HepG2 (cell line): ENCODE measurements around the gene ABCB8. TPM values are rescaled to one million over a fixed set of nuclear protein-coding genes. Genes with fewer than 3 reads are reported as not detected.
"Not testable (repeated sequence)": the region's sequence is repeated elsewhere in the genome, so short reads cannot be mapped to it uniquely, and the experiment has no call there.

Experiments
- ATAC-seq: fragments of 200-7000 bp; cut with Tn5 transposase; 3 replicates; pipeline ENCODE4 v1.9.1; 2020; ENCODE audit warnings: mild to moderate bottlenecking, moderate library complexity
- BruUV-seq: library from RNA; stranded (reverse); fragments of 400-500 nt; replicated peaks from 2 replicates; lab custom pipeline; 2021; lab: Mats Ljungman, UMichigan
- CTCF ChIA-PET: fragments of 300-600 bp; formaldehyde crosslinking; extraction: SDS; loops from one replicate; lab custom pipeline; 2021; ENCODE audit warnings: low total read pairs, inconsistent platforms, low intra/inter-chr PET ratio; lab: Yijun Ruan, JAX
- POLR2A ChIA-PET: fragments of 350-600 bp; sonication (Branson Sonifier 250); formaldehyde crosslinking; loops from one replicate; lab custom pipeline; 2020; ENCODE audit warnings: antibody characterized with exemption, inconsistent platforms; lab: Yijun Ruan, JAX
- DNase-seq: peaks from one replicate; pipeline ENCODE4 v3.0.0-alpha.2; 2015; ENCODE audit warnings: low spot score
- FAIRE-seq: peaks from 3 replicates; lab custom pipeline; 2011; peaks lifted over from hg19 to GRCh38; lab: Jason Lieb, UNC
- H2AFZ ChIP-seq: one replicate; pipeline ENCODE4 v1.6.1; 2011; ENCODE audit warnings: low read length, inconsistent platforms
- H3K27ac ChIP-seq: fragments of 300-600 bp; 3 replicates; pipeline ENCODE4 v1.8.0; 2011; ENCODE audit warnings: mixed run types, mild to moderate bottlenecking, mixed read lengths, low read length, inconsistent platforms; ENCODE audit not compliant: insufficient read depth; ENCODE audit errors: extremely low read length
- H3K27me3 ChIP-seq, 2 experiments: fragments of 200-600 bp in 1 of 2; 2 replicates in 1 of 2; 3 replicates in 1 of 2; pipeline versions ENCODE4 v1.6.0 to v1.8.0; 2011; ENCODE audit warnings: low read length in 2 of 2, mild to moderate bottlenecking in 2 of 2, moderate library complexity in 2 of 2, inconsistent platforms in 1 of 2; ENCODE audit not compliant: insufficient read depth in 2 of 2, control insufficient read depth in 1 of 2
- H3K36me3 ChIP-seq, 2 experiments: fragments of 200-600 bp in 1 of 2; replicated peaks in 1 of 2; 2 replicates in 1 of 2; 3 replicates in 1 of 2; pipeline versions ENCODE4 v1.5.1 to v1.8.0; 2011; ENCODE audit warnings: low read length in 2 of 2, inconsistent platforms in 1 of 2; ENCODE audit not compliant: insufficient read depth in 2 of 2, control insufficient read depth in 1 of 2
- H3K4me1 ChIP-seq: 2 replicates; pipeline ENCODE4 v1.5.1; 2012; ENCODE audit warnings: low read length, inconsistent platforms; ENCODE audit not compliant: insufficient read depth
- H3K4me2 ChIP-seq: 2 replicates; pipeline ENCODE4 v1.6.0; 2011; ENCODE audit warnings: low read depth, low read length, inconsistent platforms
- H3K4me3 ChIP-seq, 3 experiments: fragments of 200-600 bp in 1 of 3; sonication (generic), shearing (Covaris generic) in 1 of 3; replicated peaks in 1 of 3; 2 replicates each; pipeline ENCODE4 v1.5.1; 2011 to 2016; ENCODE audit warnings: low read length in 3 of 3, inconsistent platforms in 2 of 3, low read depth in 2 of 3, mild to moderate bottlenecking in 2 of 3, control low read depth in 1 of 3, mixed read lengths in 1 of 3; ENCODE audit not compliant: insufficient read depth in 1 of 3
- H3K79me2 ChIP-seq: one replicate; pipeline ENCODE4 v1.6.1; 2011; ENCODE audit warnings: low read length, inconsistent platforms; ENCODE audit not compliant: insufficient read depth
- H3K9ac ChIP-seq: 2 replicates; pipeline ENCODE4 v1.6.0; 2011; ENCODE audit warnings: mild to moderate bottlenecking, low read depth, low read length, inconsistent platforms; ENCODE audit not compliant: insufficient read depth
- H3K9me3 ChIP-seq: 2 replicates; pipeline ENCODE4 v1.5.1; 2012; ENCODE audit warnings: mild to moderate bottlenecking, low read length
- H4K20me1 ChIP-seq: 2 replicates; pipeline ENCODE4 v1.6.0; 2011; ENCODE audit warnings: inconsistent platforms, mild to moderate bottlenecking, low read length, moderate library complexity; ENCODE audit not compliant: insufficient read depth
- EP300 ChIP-seq, 3 experiments: sonication (generic) in 1 of 3; formaldehyde crosslinking in 1 of 3; IDR thresholded peaks; 2 replicates each; pipeline versions ENCODE4 v1.5.1 to v1.6.1; 2011 to 2020; ENCODE audit warnings: low read depth in 2 of 3, low read length in 2 of 3, borderline replicate concordance in 1 of 3, improper control_type of control experiment in 1 of 3, mild to moderate bottlenecking in 1 of 3, missing genetic modification reagents in 1 of 3, moderate library complexity in 1 of 3
- HES4 ChIP-seq: sonication (generic); formaldehyde crosslinking; IDR thresholded peaks from 2 replicates; pipeline ENCODE4 v1.9.0; 2021; ENCODE audit warnings: mild to moderate bottlenecking, missing genetic modification reagents, borderline replicate concordance
- NAIF1 ChIP-seq: sonication (generic); formaldehyde crosslinking; IDR thresholded peaks from 2 replicates; pipeline ENCODE4 v1.5.0; 2020; ENCODE audit warnings: mild to moderate bottlenecking, missing genetic modification reagents, borderline replicate concordance
- NFE2L1 ChIP-seq: sonication (generic); formaldehyde crosslinking; IDR thresholded peaks from 2 replicates; pipeline ENCODE4 v1.4.0; 2020; ENCODE audit warnings: missing genetic modification reagents, mild to moderate bottlenecking, borderline replicate concordance
- POGZ ChIP-seq: sonication (generic); formaldehyde crosslinking; IDR thresholded peaks from 2 replicates; pipeline ENCODE4 v1.4.0; 2020; ENCODE audit warnings: mild to moderate bottlenecking, missing genetic modification reagents
- ZBTB3 ChIP-seq: sonication (generic); formaldehyde crosslinking; IDR thresholded peaks from 2 replicates; pipeline ENCODE4 v1.4.0; 2020; ENCODE audit warnings: low read depth, mild to moderate bottlenecking, moderate library complexity, missing genetic modification reagents, borderline replicate concordance
- ZMYM4 ChIP-seq: sonication (generic); formaldehyde crosslinking; IDR thresholded peaks from 2 replicates; pipeline ENCODE4 v1.8.1; 2023; ENCODE audit warnings: mild to moderate bottlenecking, missing genetic modification reagents
- ZNF121 ChIP-seq: sonication (generic); formaldehyde crosslinking; IDR thresholded peaks from 2 replicates; pipeline ENCODE4 v1.5.0; 2020; ENCODE audit warnings: mild to moderate bottlenecking, missing genetic modification reagents
- ZNF331 ChIP-seq: sonication (generic); formaldehyde crosslinking; IDR thresholded peaks from 2 replicates; pipeline ENCODE4 v1.4.0; 2020; ENCODE audit warnings: missing genetic modification reagents
- ZNF460 ChIP-seq: sonication (generic); formaldehyde crosslinking; IDR thresholded peaks from 2 replicates; pipeline ENCODE4 v1.5.1; 2020; ENCODE audit warnings: missing genetic modification reagents, mild to moderate bottlenecking, borderline replicate concordance
- ZNF598 ChIP-seq: sonication (generic); formaldehyde crosslinking; IDR thresholded peaks from 2 replicates; pipeline ENCODE4 v1.5.1; 2020; ENCODE audit warnings: mild to moderate bottlenecking, missing genetic modification reagents, borderline replicate concordance
- ZNF891 ChIP-seq: sonication (generic); formaldehyde crosslinking; IDR thresholded peaks from 2 replicates; pipeline ENCODE4 v1.5.0; 2020; ENCODE audit warnings: mild to moderate bottlenecking, missing genetic modification reagents
- WGBS: methylation state at CpG from one replicate; pipeline ENCODE4 v1.1.6; 2017; ENCODE audit warnings: low lambda C conversion rate; 5-methylcytosine and 5-hydroxymethylcytosine counted together
- in situ Hi-C: cut with HindIII; loops from 2 replicates; pipeline ENCODE4 v1.10.0; 2017; ENCODE audit warnings: low pct_unique_long_range_greater_than_20kb; ENCODE audit not compliant: extremely low pct_ligation_motif_present
- intact Hi-C: fragments of 100-400 bp; cut with micrococcal nuclease; formaldehyde crosslinking; loops from one replicate; pipeline ENCODE4 v1.10.0; 2022; ENCODE audit not compliant: unreplicated experiment
- polyA plus RNA-seq, 8 experiments: library from polyadenylated mRNA; depleted of rRNA in 3 of 8; stranded (reverse) in 7 of 8; unstranded in 1 of 8; fragments of >200 nt; fragmentation: Illumina TruSeq in 4 of 8; extraction: Trizol in 4 of 8; gene quantifications; 2 replicates each; pipeline versions ENCODE4 v1.2.1 to v1.2.3, GENCODE V29; 2011 to 2016; ENCODE audit warnings: low read depth in 4 of 8, missing spikeins in 1 of 8, mixed read lengths in 1 of 8; ENCODE audit not compliant: insufficient read depth in 1 of 8
- total RNA-seq, 5 experiments: library from RNA; depleted of rRNA; stranded (reverse); fragments of >200 nt; fragmentation: Illumina TruSeq; extraction: Trizol; gene quantifications; 2 replicates each; pipeline ENCODE4 v1.2.3, GENCODE V29; 2016; ENCODE audit warnings: low read depth in 1 of 5
- TF ChIP-seq, protein P1 (sequence below): sonication (generic); formaldehyde crosslinking; IDR thresholded peaks from 2 replicates; pipeline ENCODE4 v1.4.0; 2020; ENCODE audit warnings: mild to moderate bottlenecking, missing genetic modification reagents

ABCB8 gene
- total and polyA plus RNA-seq, 2 of the 13 experiments (the other 11 are each of a cell fraction or from before 2014, with no cell fraction given), result 6.6 to 16.7 TPM

DNA sequence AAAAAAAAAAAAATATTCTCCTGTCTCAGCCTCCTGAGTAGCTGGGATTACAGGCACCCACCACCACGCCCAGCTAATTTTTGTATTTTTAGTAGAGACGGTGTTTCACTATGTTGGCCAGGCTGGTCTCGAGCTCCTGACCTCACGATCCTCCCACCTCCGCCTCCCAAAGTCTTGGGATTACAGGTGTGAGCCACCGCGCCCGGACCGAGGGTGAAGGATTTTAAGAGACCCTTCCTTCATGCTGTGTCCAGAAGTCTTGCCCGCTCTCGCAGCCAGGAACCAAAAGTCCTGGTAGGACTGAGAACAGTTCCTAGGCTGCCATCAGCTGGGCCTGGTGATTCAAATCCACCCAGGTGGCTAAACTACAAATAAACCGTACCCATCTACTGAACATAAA lies 16.6 kb upstream of the ABCB8 start:
- TF ChIP-seq ZNF121, result 0 out of 2 replicates have a peak, but pooled peaks have one; percentile 35
- in situ Hi-C loops, H3K79me2 ChIP-seq, H3K36me3 ChIP-seq, H3K9me3 ChIP-seq, H3K9ac ChIP-seq, ATAC-seq, H4K20me1 ChIP-seq, FAIRE-seq, DNase-seq, H3K27me3 ChIP-seq, BruUV-seq, H2AFZ ChIP-seq, intact Hi-C loops: not testable (repeated sequence)
- CTCF ChIA-PET, result interaction anchor here (1.1 kb wide), 1 partner anchor 112 kb away, joined by 3 read pairs; no protein-coding TSS in a partner anchor
- 88% methylated on average over 10 of the region's 12 CpGs for WGBS
- Histone ChIP-seq H3K4me3 (peak overlapping the region in 1 of 3 experiments; percentile 62; a peak in 1 of 6 replicates), H3K4me1 (peaks cover 69% of the 10 kb centered on the region), H3K27ac (peak overlapping the region; percentile 60), H3K4me2 (peak overlapping the region; percentile 85; the same call in 1 of the 2 replicates)
- POLR2A ChIA-PET, result interaction anchor here (1.5 to 5.2 kb wide), 2 partner anchors 17 to 51 kb away, joined by 8 to 31 read pairs; partner anchors contain the start of gene ABCB8

DNA sequence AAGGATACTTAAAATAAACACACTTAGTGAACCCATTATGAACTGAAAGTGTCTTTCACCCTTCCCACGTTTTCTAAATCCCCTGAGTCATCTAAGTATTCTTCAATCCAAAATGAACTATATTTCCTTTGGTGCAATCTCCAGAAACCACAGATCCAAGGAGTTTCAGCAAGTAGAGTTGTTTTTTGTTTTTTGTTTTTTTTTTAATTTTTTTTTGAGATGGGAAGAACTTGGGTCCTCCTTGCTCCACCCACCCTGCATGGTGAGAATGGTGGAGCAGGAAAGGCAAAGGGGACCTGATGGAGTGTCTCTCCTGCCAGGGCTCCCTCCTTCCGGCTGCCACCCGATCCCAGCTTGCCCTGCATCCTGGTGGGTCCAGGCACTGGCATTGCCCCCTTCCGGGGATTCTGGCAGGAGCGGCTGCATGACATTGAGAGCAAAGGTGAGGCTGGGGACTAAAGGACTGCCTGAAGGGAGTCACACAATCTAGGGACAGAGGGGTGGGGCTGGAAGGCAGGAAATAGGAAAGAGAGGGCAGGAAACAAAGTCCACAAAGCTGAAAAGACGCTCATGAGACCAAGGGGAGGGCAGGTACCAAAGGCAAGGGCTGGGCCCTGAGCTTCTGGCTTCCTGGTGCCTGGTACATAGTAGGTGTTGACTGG lies 16.1 kb upstream of the ABCB8 start:
- peak; percentile 83 for FAIRE-seq
- peak overlapping the region; percentile 60 for H3K27ac ChIP-seq
- CTCF ChIA-PET, result interaction anchor here (1.1 kb wide), 1 partner anchor 112 kb away, joined by 3 read pairs; no protein-coding TSS in a partner anchor
- DNase-seq, result peak; percentile 70
- BruUV-seq, result no TSS peak
- H3K36me3 ChIP-seq, result no peaks in the 10 kb centered on the region; a peak in 1 of 5 replicates
- H4K20me1 ChIP-seq, result no peaks in the 10 kb centered on the region
- H2AFZ ChIP-seq, result peak overlapping the region; percentile 66
- H3K27me3 ChIP-seq, result peaks cover 0 to 2% of the 10 kb centered on the region in 2 experiments; a peak in 2 of 5 replicates
- peak overlapping the region; percentile 85 for H3K4me2 ChIP-seq
- in situ Hi-C loops (no loop called here), intact Hi-C loops (no loop called here)
- H3K9ac ChIP-seq, result peak overlapping the region; percentile 52
- POLR2A ChIA-PET, result interaction anchor here (0.8 to 5.2 kb wide), 5 partner anchors 16 to 215 kb away, joined by 3 to 31 read pairs (median 5); partner anchors contain the start of genes ABCB8, ABCF2, AGAP3 and FASTK
- ATAC-seq, result peak; percentile 40
- no peaks in the 10 kb centered on the region for H3K9me3 ChIP-seq
- WGBS, result 11% methylated on average over 4 of the region's 6 CpGs
- H3K4me1 ChIP-seq, result peaks cover 69% of the 10 kb centered on the region
- peak overlapping the region; percentile 37 to 62 (median 39) for H3K4me3 ChIP-seq
- H3K79me2 ChIP-seq, result no peaks in the 10 kb centered on the region
- TF ChIP-seq ZNF891 (CRISPR knock-in tag) (0 out of 2 replicates have a peak, but pooled peaks have one; percentile 43), ZBTB3 (no peak), ZNF460 (CRISPR knock-in tag) (no peak), NAIF1 (CRISPR knock-in tag) (no peak), POGZ (CRISPR knock-in tag) (no peak), ZMYM4 (CRISPR knock-in tag) (0 out of 2 replicates have a peak, but pooled peaks have one; percentile 12), ZNF598 (CRISPR knock-in tag) (peak; percentile 38; the same call in 1 of the 2 replicates), HES4 (CRISPR knock-in tag) (no peak), ZNF331 (CRISPR knock-in tag) (0 out of 2 replicates have a peak, but pooled peaks have one; percentile 16), EP300 (IDR thresholded peaks at IDR 0.05; ENCODE audit: low read depth in 2 of 2, low read length in 2 of 2) (no peak; a peak in 1 of 4 replicates), EP300 (CRISPR knock-in tag; IDR thresholded peaks at IDR 0.05; ENCODE audit: borderline replicate concordance) (no peak), NFE2L1 (CRISPR knock-in tag) (no peak)
- TF ChIP-seq, protein P1, sequence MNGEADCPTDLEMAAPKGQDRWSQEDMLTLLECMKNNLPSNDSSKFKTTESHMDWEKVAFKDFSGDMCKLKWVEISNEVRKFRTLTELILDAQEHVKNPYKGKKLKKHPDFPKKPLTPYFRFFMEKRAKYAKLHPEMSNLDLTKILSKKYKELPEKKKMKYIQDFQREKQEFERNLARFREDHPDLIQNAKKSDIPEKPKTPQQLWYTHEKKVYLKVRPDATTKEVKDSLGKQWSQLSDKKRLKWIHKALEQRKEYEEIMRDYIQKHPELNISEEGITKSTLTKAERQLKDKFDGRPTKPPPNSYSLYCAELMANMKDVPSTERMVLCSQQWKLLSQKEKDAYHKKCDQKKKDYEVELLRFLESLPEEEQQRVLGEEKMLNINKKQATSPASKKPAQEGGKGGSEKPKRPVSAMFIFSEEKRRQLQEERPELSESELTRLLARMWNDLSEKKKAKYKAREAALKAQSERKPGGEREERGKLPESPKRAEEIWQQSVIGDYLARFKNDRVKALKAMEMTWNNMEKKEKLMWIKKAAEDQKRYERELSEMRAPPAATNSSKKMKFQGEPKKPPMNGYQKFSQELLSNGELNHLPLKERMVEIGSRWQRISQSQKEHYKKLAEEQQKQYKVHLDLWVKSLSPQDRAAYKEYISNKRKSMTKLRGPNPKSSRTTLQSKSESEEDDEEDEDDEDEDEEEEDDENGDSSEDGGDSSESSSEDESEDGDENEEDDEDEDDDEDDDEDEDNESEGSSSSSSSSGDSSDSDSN, result no peak; the same call in 1 of the 2 replicates
